Measurements from ENCODE around the gene ALAS1.

- TF ChIP-seq EZH2 (IDR thresholded peaks at IDR 0.05; ENCODE audit: insufficient read depth, poor library complexity, severe bottlenecking) (no peak), EZH2phosphoT487 (IDR thresholded peaks at IDR 0.05; ENCODE audit: insufficient read depth, low read depth) (no peak)
Observed at GRCh38 chr3:52196977-52197376, 983 bp upstream of the ALAS1 start.
